Activated T-cell treated with anti-CD3 and anti-CD28 coated beads for 48 hours (primary cell): Measurements from ENCODE around the gene SYNE1.
"Not testable (repeated sequence)": the region's sequence is repeated elsewhere in the genome, so short reads cannot be mapped to it uniquely, and the experiment has no call there.

ENCODE experiments used
- DNase-seq: peaks from one replicate; pipeline ENCODE4 v3.0.0-alpha.2; 2020; ENCODE audit warnings: low read depth

The SYNE1 gene

GRCh38 chr6:152490971-152491378 is 146.2 kb downstream of the SYNE1 start:
- DNase-seq: not testable (repeated sequence)

GRCh38 chr6:152484806-152485205 is 152.4 kb downstream of the SYNE1 start:
- DNase-seq: no peak

GRCh38 chr6:152482289-152482688 is 154.9 kb downstream of the SYNE1 start:
- no peak for DNase-seq

GRCh38 chr6:152478377-152479010 is 158.7 kb downstream of the SYNE1 start:
- no peak for DNase-seq

- DNase-seq: no peak
Measured at GRCh38 chr6:152474354-152474753, 162.8 kb downstream of the SYNE1 start.

GRCh38 chr6:152472325-152472724 is 164.8 kb downstream of the SYNE1 start:
- no peak for DNase-seq

- no peak for DNase-seq
Measured at GRCh38 chr6:152471456-152472265, 165.5 kb downstream of the SYNE1 start.

- DNase-seq: no peak
Measured at GRCh38 chr6:152463164-152463563, 174.0 kb downstream of the SYNE1 start.

- no peak for DNase-seq
Measured at GRCh38 chr6:152462716-152463115, 174.4 kb downstream of the SYNE1 start.

GRCh38 chr6:152461556-152461955 is 175.6 kb downstream of the SYNE1 start:
- DNase-seq: no peak

- no peak for DNase-seq
Measured at GRCh38 chr6:152458648-152459644, 178.2 kb downstream of the SYNE1 start.

GRCh38 chr6:152457949-152458624 is 179.1 kb downstream of the SYNE1 start:
- DNase-seq: no peak

GRCh38 chr6:152454003-152454402 is 183.2 kb downstream of the SYNE1 start:
- no peak for DNase-seq

- DNase-seq: no peak
Measured at GRCh38 chr6:152453421-152453820, 183.7 kb downstream of the SYNE1 start.

- DNase-seq: no peak
Measured at GRCh38 chr6:152452639-152453038, 184.5 kb downstream of the SYNE1 start.

GRCh38 chr6:152450519-152450918 is 186.6 kb downstream of the SYNE1 start:
- DNase-seq: no peak

GRCh38 chr6:152441902-152442301 is 195.3 kb downstream of the SYNE1 start:
- no peak for DNase-seq

- no peak for DNase-seq
Measured at GRCh38 chr6:152435816-152436215, 201.3 kb downstream of the SYNE1 start.

GRCh38 chr6:152432758-152433157 is 204.4 kb downstream of the SYNE1 start:
- DNase-seq: no peak

GRCh38 chr6:152428126-152428525 is 209.0 kb downstream of the SYNE1 start:
- no peak for DNase-seq

- DNase-seq: no peak
Measured at GRCh38 chr6:152426276-152426675, 210.9 kb downstream of the SYNE1 start.
